Stimulated activated naive CD8-positive, alpha-beta T cell treated with anti-CD3 and anti-CD28 coated beads, Interleukin-15, amount 100 ng/mL, for 72 hours (primary cell): ENCODE data around the gene RAB6B.

Source experiments
- ATAC-seq: fragments of 150-1000 bp; cut with Tn5 transposase; 2 replicates; pipeline ENCODE4 v1.10.0; 2021; ENCODE audit warnings: mild to moderate bottlenecking, moderate library complexity
- DNase-seq, 2 donors: peaks; one replicate each; pipeline ENCODE4 v3.0.0; 2021 to 2022
- H3K27ac Mint-ChIP-seq, 2 donors: one replicate each; pipeline ENCODE4 v1.8.0; 2022; ENCODE audit warnings: mild to moderate bottlenecking in 2 of 2, mixed read lengths in 2 of 2, moderate library complexity in 2 of 2
- H3K27me3 Mint-ChIP-seq: one replicate; pipeline ENCODE4 v1.8.0; 2022; ENCODE audit warnings: mixed read lengths
- H3K4me1 Mint-ChIP-seq: one replicate; pipeline ENCODE4 v1.8.0; 2022; ENCODE audit warnings: mild to moderate bottlenecking, mixed read lengths
- H3K4me3 Mint-ChIP-seq, 2 donors: one replicate each; pipeline ENCODE4 v1.8.0; 2022; ENCODE audit warnings: mild to moderate bottlenecking in 2 of 2, mixed read lengths in 2 of 2, moderate library complexity in 1 of 2
- H3K9me3 Mint-ChIP-seq, 2 donors: one replicate each; pipeline ENCODE4 v1.8.0; 2022; ENCODE audit warnings: mixed read lengths in 2 of 2

The RAB6B gene

DNA sequence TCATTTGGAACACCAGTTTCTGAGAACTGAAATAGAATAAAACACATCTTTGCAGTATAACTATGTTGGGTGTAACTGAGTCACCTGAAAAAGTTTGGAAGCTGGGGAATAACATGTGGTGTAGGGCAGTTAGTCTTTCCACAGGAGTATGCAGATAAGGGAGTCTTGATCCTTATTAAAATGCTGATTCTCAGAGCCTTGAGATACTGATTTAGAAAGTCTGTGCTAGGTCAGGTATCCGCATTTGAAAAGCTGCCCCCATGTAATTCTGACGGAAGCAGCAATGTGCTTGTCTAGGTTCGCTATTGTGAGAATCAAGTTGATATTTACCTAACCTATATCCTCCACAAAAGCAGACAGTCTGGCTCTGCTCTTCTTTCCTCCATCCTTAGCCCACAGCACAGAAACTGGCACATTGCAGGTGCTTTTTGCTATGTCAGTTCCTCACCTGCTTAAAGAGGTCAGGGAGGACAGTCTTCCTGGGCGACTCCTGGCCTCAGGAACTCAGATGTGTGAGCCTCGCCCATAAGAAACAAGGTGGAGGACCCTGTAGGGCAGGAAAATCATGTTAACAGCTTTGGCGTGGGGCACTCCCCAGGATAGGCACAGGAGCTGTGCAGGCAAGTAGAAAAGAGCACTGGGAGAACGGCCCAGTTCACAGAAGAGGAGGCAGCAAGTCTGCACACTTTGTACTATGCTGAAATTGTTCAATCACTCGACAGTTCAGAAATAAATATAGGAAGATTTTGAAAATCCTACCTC lies 117.7 kb downstream of the RAB6B start:
- ATAC-seq (no peak), DNase-seq (no peak)
- no peak overlapping the region for H3K4me3 Mint-ChIP-seq
- H3K9me3 Mint-ChIP-seq = no peaks in the 10 kb centered on the region
- H3K27me3 Mint-ChIP-seq = peaks cover 23% of the 10 kb centered on the region
- H3K4me1 Mint-ChIP-seq = no peaks in the 10 kb centered on the region
- no peak overlapping the region for H3K27ac Mint-ChIP-seq

DNA sequence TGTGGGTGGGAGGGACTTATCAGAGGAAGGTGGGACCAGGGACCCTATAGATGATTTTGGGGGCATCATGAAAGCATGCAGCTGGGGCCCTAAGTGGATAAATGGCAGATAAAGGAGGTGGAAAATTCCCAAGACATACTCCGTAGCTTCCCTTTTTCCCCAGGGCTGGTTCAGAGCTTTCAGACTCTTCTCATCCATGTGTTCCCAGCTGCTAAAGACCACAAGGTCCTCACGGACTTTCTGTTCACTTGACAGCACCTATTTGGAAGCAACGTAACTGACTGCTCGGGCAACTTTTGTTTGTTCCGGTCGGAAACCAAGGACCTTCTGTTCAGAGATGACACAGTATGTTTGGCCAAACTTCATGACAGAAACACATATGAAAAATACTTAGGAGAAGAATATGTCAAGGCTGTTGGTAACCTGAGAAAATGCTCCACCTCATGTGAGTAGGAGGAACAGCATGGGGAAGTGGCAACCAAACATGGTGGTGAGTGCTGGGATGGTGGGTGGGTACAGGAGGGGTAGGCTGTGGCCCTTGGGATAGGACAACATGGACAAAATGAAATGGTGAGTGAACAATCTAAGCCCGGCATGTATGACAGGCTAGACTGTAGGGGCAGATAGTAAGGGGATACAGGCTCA lies 118.8 kb downstream of the RAB6B start:
- Mint-ChIP-seq H3K9me3 (no peaks in the 10 kb centered on the region), H3K4me3 (no peak overlapping the region), H3K4me1 (no peaks in the 10 kb centered on the region), H3K27ac (no peak overlapping the region), H3K27me3 (peaks cover 16% of the 10 kb centered on the region)
- no peak for ATAC-seq
- no peak for DNase-seq

DNA sequence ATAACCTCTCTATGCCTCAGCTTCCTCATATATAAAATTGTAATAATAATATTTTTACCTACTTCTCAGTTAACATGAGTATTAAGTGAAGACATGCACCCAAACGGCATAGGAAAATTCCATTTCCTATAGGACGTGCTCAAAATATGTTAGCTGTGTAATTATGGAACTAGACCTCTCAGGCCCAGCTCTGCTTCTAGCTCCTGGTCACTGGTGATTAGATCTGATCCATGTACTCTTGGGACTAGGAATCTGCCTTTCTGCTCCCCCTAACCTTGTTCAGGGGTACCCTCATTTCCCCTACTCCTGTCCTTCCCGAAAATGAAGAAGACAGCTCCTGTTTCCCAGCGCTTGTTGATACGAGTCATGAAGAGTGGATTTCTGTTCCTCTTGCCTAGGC lies 119.8 kb downstream of the RAB6B start:
- no peak for ATAC-seq

DNA sequence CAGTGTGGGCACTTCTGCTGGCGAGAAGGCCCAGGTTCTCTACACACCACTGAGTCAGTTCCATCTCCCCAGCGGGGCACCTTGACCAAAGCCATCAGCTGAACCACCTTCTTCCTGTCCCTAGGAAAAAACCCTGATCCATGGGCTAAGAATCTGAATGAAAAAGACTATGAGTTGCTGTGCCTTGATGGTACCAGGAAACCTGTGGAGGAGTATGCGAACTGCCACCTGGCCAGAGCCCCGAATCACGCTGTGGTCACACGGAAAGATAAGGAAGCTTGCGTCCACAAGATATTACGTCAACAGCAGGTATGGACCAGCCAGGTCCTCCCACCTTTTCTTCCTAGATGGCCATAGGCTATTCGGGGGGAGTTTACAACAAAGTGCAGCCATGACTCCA lies 120.4 kb downstream of the RAB6B start:
- Mint-ChIP-seq H3K9me3 (no peaks in the 10 kb centered on the region), H3K4me1 (no peaks in the 10 kb centered on the region), H3K27ac (no peak overlapping the region), H3K4me3 (no peak overlapping the region), H3K27me3 (peaks cover 20% of the 10 kb centered on the region)
- DNase-seq (no peak), ATAC-seq (no peak)

More for the DNA sequence above, 119.8 kb downstream of the RAB6B start:
- Mint-ChIP-seq H3K27me3 (peaks cover 20% of the 10 kb centered on the region), H3K27ac (no peak overlapping the region), H3K4me3 (no peak overlapping the region), H3K9me3 (no peaks in the 10 kb centered on the region), H3K4me1 (no peaks in the 10 kb centered on the region)
- DNase-seq = no peak
